HUES48 (cell line): ENCODE data around the gene ALKBH1.
A peak's percentile ranks its signal among the peaks of the same experiment; 100 is the strongest.

Source experiments
- H3K27ac ChIP-seq: one replicate; pipeline ENCODE4 v1.7.0; 2013; ENCODE audit warnings: low read depth, low read length, inconsistent platforms
- H3K27me3 ChIP-seq: 2 replicates; pipeline ENCODE4 v1.6.1; 2013; ENCODE audit warnings: mild to moderate bottlenecking, low read length; ENCODE audit not compliant: control insufficient read depth, insufficient read depth
- H3K36me3 ChIP-seq: 2 replicates; pipeline ENCODE4 v1.6.1; 2013; ENCODE audit warnings: low read length; ENCODE audit not compliant: control insufficient read depth, insufficient read depth
- H3K4me1 ChIP-seq: 2 replicates; pipeline ENCODE4 v1.6.1; 2013; ENCODE audit warnings: mild to moderate bottlenecking, low read length; ENCODE audit not compliant: control insufficient read depth, insufficient read depth
- H3K4me3 ChIP-seq: 2 replicates; pipeline ENCODE4 v1.5.1; 2013; ENCODE audit warnings: mild to moderate bottlenecking, low read depth, low read length
- H3K9ac ChIP-seq: 2 replicates; pipeline ENCODE4 v1.6.1; 2013; ENCODE audit warnings: mild to moderate bottlenecking, low read depth, low read length, moderate library complexity
- H3K9me3 ChIP-seq: 2 replicates; pipeline ENCODE4 v1.6.1; 2013; ENCODE audit warnings: low read length; ENCODE audit not compliant: control insufficient read depth, insufficient read depth

The ALKBH1 gene

GRCh38 chr14:77717608-77718305 lies 9.9 kb upstream of the ALKBH1 start:
- H3K4me1 ChIP-seq: no peaks in the 10 kb centered on the region
- H3K36me3 ChIP-seq: peaks cover 92% of the 10 kb centered on the region
- no peaks in the 10 kb centered on the region for H3K9me3 ChIP-seq
- no peak overlapping the region for H3K27ac ChIP-seq
- no peaks in the 10 kb centered on the region for H3K27me3 ChIP-seq
- no peak overlapping the region for H3K4me3 ChIP-seq
- H3K9ac ChIP-seq: no peak overlapping the region

GRCh38 chr14:77714926-77715325 lies 7.1 kb upstream of the ALKBH1 start:
- Histone ChIP-seq H3K36me3 (peaks cover 94% of the 10 kb centered on the region), H3K27me3 (no peaks in the 10 kb centered on the region), H3K9ac (no peak overlapping the region)

GRCh38 chr14:77710364-77710763 lies 2.5 kb upstream of the ALKBH1 start:
- Histone ChIP-seq H3K4me1 (peaks cover 15% of the 10 kb centered on the region; the same call in 1 of the 2 replicates), H3K9ac (no peak overlapping the region), H3K9me3 (no peaks in the 10 kb centered on the region), H3K36me3 (peaks cover 58% of the 10 kb centered on the region), H3K27me3 (no peaks in the 10 kb centered on the region), H3K4me3 (peak overlapping the region; percentile 99; the same call in 1 of the 2 replicates), H3K27ac (no peak overlapping the region)

More at GRCh38 chr14:77714926-77715325, 7.1 kb upstream of the ALKBH1 start:
- Histone ChIP-seq H3K4me3 (no peak overlapping the region), H3K9me3 (no peaks in the 10 kb centered on the region), H3K4me1 (peaks cover 5% of the 10 kb centered on the region; the same call in 1 of the 2 replicates), H3K27ac (no peak overlapping the region)

- H3K36me3 ChIP-seq: peaks cover 56% of the 10 kb centered on the region
- peak overlapping the region; percentile 27 for H3K27ac ChIP-seq
- H3K4me1 ChIP-seq: peaks cover 15% of the 10 kb centered on the region; the same call in 1 of the 2 replicates
Measured at GRCh38 chr14:77709412-77709811, 1.6 kb upstream of the ALKBH1 start.

GRCh38 chr14:77708749-77709148 lies 926 bp upstream of the ALKBH1 start:
- peak overlapping the region; percentile 99 for H3K4me3 ChIP-seq

More at GRCh38 chr14:77709412-77709811, 1.6 kb upstream of the ALKBH1 start:
- Histone ChIP-seq H3K4me3 (peak overlapping the region; percentile 99), H3K9me3 (no peaks in the 10 kb centered on the region), H3K9ac (peak overlapping the region; percentile 97), H3K27me3 (no peaks in the 10 kb centered on the region)

GRCh38 chr14:77707355-77707723 lies 484 bp downstream of the ALKBH1 start:
- H3K27me3 ChIP-seq: no peaks in the 10 kb centered on the region
- H3K4me3 ChIP-seq: peak overlapping the region; percentile 99
- H3K9me3 ChIP-seq: no peaks in the 10 kb centered on the region
- H3K9ac ChIP-seq: peak overlapping the region; percentile 97
- peaks cover 15% of the 10 kb centered on the region; the same call in 1 of the 2 replicates for H3K4me1 ChIP-seq
- H3K27ac ChIP-seq: peak overlapping the region; percentile 74
- H3K36me3 ChIP-seq: peaks cover 54% of the 10 kb centered on the region

More at GRCh38 chr14:77708749-77709148, 926 bp upstream of the ALKBH1 start:
- H3K36me3 ChIP-seq: peaks cover 56% of the 10 kb centered on the region
- no peaks in the 10 kb centered on the region for H3K9me3 ChIP-seq
- peak overlapping the region; percentile 97 for H3K9ac ChIP-seq
- H3K4me1 ChIP-seq: peaks cover 15% of the 10 kb centered on the region; the same call in 1 of the 2 replicates
- no peaks in the 10 kb centered on the region for H3K27me3 ChIP-seq
- H3K27ac ChIP-seq: no peak overlapping the region

- Histone ChIP-seq H3K27ac (no peak overlapping the region), H3K4me3 (no peak overlapping the region), H3K36me3 (peaks cover 51% of the 10 kb centered on the region), H3K9me3 (no peaks in the 10 kb centered on the region), H3K27me3 (no peaks in the 10 kb centered on the region), H3K9ac (no peak overlapping the region), H3K4me1 (peaks cover 17% of the 10 kb centered on the region)
Measured at GRCh38 chr14:77691259-77691658, 16.6 kb downstream of the ALKBH1 start.

- Histone ChIP-seq H3K36me3 (peaks cover 38% of the 10 kb centered on the region), H3K4me1 (no peaks in the 10 kb centered on the region), H3K27me3 (no peaks in the 10 kb centered on the region)
Measured at GRCh38 chr14:77682158-77682553, 25.7 kb downstream of the ALKBH1 start.

GRCh38 chr14:77681196-77682157 lies 26.3 kb downstream of the ALKBH1 start:
- Histone ChIP-seq H3K4me3 (no peak overlapping the region), H3K27ac (no peak overlapping the region), H3K9me3 (no peaks in the 10 kb centered on the region), H3K4me1 (no peaks in the 10 kb centered on the region), H3K36me3 (peaks cover 34% of the 10 kb centered on the region), H3K9ac (no peak overlapping the region), H3K27me3 (no peaks in the 10 kb centered on the region)

More at GRCh38 chr14:77682158-77682553, 25.7 kb downstream of the ALKBH1 start:
- no peak overlapping the region for H3K27ac ChIP-seq
- no peak overlapping the region for H3K9ac ChIP-seq
- no peaks in the 10 kb centered on the region for H3K9me3 ChIP-seq
- no peak overlapping the region for H3K4me3 ChIP-seq

- Histone ChIP-seq H3K36me3 (peaks cover 63% of the 10 kb centered on the region), H3K27ac (no peak overlapping the region), H3K4me1 (no peaks in the 10 kb centered on the region), H3K27me3 (no peaks in the 10 kb centered on the region), H3K9ac (no peak overlapping the region), H3K4me3 (no peak overlapping the region), H3K9me3 (no peaks in the 10 kb centered on the region)
Measured at GRCh38 chr14:77674931-77675330, 32.9 kb downstream of the ALKBH1 start.
